GM12801 (cell line): ENCODE results near the gene PIK3R5.

ENCODE experiments used
- CTCF ChIP-seq: IDR thresholded peaks from one replicate; pipeline ENCODE4 v1.5.1; 2011; ENCODE audit warnings: control low read depth; ENCODE audit not compliant: insufficient read length; ENCODE audit errors: extremely low read depth

PIK3R5 gene

GRCh38 chr17:8965394-8966168, at the start of gene PIK3R5:
PIK3R5 (minus strand) TSS chr17:8965707; CDS start chr17:8911494, 54,213 bp downstream.
- no peak for TF ChIP-seq CTCF

- TF ChIP-seq CTCF, result no peak
These were observed 45.5 kb upstream of the PIK3R5 start for GRCh38 chr17:9011001-9011400.

- no peak for TF ChIP-seq CTCF
These were observed 44.2 kb upstream of the PIK3R5 start for GRCh38 chr17:9009737-9010136.

GRCh38 chr17:9009096-9009495, 43.6 kb upstream of the PIK3R5 start:
- no peak for TF ChIP-seq CTCF

GRCh38 chr17:9007052-9007714, 41.7 kb upstream of the PIK3R5 start:
- TF ChIP-seq CTCF, result no peak

- no peak for TF ChIP-seq CTCF
These were observed 40.8 kb upstream of the PIK3R5 start for GRCh38 chr17:9006175-9006767.

GRCh38 chr17:9004961-9005285, 39.4 kb upstream of the PIK3R5 start:
- TF ChIP-seq CTCF, result no peak
